A673 (cell line): ENCODE results near the gene CDK12.

Source experiments
- EZH2 ChIP-seq: fragments of 200-600 bp; sonication (generic); IDR thresholded peaks from 2 replicates; pipeline ENCODE4 v1.6.1; 2017; ENCODE audit warnings: borderline replicate concordance, low read depth, mild to moderate bottlenecking, mixed read lengths, antibody characterized with exemption, low read length; ENCODE audit not compliant: poor library complexity, severe bottlenecking
- TF ChIP-seq, protein P1 (sequence below): fragments of 300-800, 200-600 bp; sonication (generic); conservative IDR thresholded peaks from 2 replicates; pipeline ENCODE4 v1.5.1; 2017; ENCODE audit warnings: low read depth, mild to moderate bottlenecking, antibody characterized with exemption, low read length, moderate library complexity, mixed read lengths

DNA sequence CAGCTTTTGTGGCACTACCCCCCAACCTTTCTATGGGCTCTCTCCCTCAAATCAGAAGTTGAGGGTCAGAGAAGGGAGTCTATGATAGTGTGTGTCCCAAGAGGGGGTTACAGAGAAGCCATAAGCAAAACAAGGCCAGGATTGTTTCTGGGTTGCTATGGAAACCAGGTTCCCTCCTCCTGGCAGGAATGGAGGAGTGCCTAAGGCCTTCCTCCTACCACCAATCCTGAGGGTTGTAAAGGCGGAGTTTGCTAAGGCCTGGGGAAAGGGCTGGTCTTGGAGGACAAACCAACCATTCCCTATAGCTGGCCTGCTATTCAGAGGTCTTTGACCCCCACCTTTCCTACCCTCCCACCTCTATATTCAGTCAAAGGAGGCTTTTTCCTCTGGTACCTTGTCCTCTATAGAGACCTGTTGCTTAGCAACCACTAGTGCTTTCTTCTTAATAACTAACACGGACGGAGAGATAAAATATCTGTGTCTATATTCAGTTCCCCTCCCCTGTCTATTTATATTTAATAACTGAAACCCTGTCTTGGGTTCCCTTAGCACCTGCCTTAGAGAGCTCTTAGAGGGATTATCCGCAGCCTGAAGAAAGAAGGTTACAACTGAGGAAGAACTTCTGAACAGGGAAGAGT is 103.0 kb downstream of the CDK12 start:
- TF ChIP-seq, protein P1, sequence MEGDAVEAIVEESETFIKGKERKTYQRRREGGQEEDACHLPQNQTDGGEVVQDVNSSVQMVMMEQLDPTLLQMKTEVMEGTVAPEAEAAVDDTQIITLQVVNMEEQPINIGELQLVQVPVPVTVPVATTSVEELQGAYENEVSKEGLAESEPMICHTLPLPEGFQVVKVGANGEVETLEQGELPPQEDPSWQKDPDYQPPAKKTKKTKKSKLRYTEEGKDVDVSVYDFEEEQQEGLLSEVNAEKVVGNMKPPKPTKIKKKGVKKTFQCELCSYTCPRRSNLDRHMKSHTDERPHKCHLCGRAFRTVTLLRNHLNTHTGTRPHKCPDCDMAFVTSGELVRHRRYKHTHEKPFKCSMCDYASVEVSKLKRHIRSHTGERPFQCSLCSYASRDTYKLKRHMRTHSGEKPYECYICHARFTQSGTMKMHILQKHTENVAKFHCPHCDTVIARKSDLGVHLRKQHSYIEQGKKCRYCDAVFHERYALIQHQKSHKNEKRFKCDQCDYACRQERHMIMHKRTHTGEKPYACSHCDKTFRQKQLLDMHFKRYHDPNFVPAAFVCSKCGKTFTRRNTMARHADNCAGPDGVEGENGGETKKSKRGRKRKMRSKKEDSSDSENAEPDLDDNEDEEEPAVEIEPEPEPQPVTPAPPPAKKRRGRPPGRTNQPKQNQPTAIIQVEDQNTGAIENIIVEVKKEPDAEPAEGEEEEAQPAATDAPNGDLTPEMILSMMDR: no peak
- no peak for TF ChIP-seq EZH2
